Lung (tissue), 12 donors: ENCODE results near the gene SMIM45. TPM values are rescaled to one million over a fixed set of nuclear protein-coding genes. Genes with fewer than 3 reads are reported as not detected.

ENCODE experiments used
- ATAC-seq: fragments of 200-7000 bp; cut with Tn5 transposase; one replicate; pipeline ENCODE4 v1.9.1; 2020; ENCODE audit warnings: moderate number of reproducible peaks; ENCODE audit not compliant: insufficient read depth, low FRiP score
- DNase-seq, 3 donors: peaks; one replicate each; pipeline ENCODE4 v3.0.0-alpha.2; 2013 to 2017
- H3K27ac ChIP-seq, 2 donors: one replicate each; pipeline ENCODE4 v1.5.1; 2013; ENCODE audit warnings: mild to moderate bottlenecking in 2 of 2, moderate library complexity in 2 of 2, control low read depth in 1 of 2, inconsistent platforms in 1 of 2, low read depth in 1 of 2, low read length in 1 of 2
- H3K27me3 ChIP-seq, 3 donors: one replicate each; pipeline ENCODE4 v1.5.1; 2013; ENCODE audit warnings: low read length in 2 of 3; ENCODE audit not compliant: control insufficient read depth in 3 of 3, insufficient read depth in 3 of 3
- H3K36me3 ChIP-seq, 4 donors: one replicate each; pipeline ENCODE4 v1.5.1; 2013; ENCODE audit warnings: low read length in 4 of 4, mild to moderate bottlenecking in 1 of 4, moderate library complexity in 1 of 4; ENCODE audit not compliant: control insufficient read depth in 4 of 4, insufficient read depth in 4 of 4
- H3K4me1 ChIP-seq, 5 donors: one replicate each; pipeline ENCODE4 v1.5.1; 2013; ENCODE audit warnings: low read length in 5 of 5, mild to moderate bottlenecking in 2 of 5, moderate library complexity in 1 of 5; ENCODE audit not compliant: control insufficient read depth in 5 of 5, insufficient read depth in 5 of 5
- H3K4me3 ChIP-seq: one replicate; pipeline ENCODE4 v1.5.1; 2013; ENCODE audit warnings: mild to moderate bottlenecking, control low read depth, moderate library complexity
- H3K9ac ChIP-seq, 2 donors: one replicate each; pipeline ENCODE4 v1.5.1; 2013; ENCODE audit warnings: low read length in 2 of 2, control low read depth in 1 of 2; ENCODE audit not compliant: insufficient read depth in 1 of 2
- H3K9me3 ChIP-seq, 4 donors: one replicate each; pipeline ENCODE4 v1.5.1; 2013; ENCODE audit warnings: low read length in 3 of 4, mild to moderate bottlenecking in 1 of 4, moderate library complexity in 1 of 4; ENCODE audit not compliant: control insufficient read depth in 4 of 4, insufficient read depth in 3 of 4
- CTCF ChIP-seq: IDR thresholded peaks from 2 replicates; pipeline ENCODE4 v1.5.1; 2012; ENCODE audit warnings: mild to moderate bottlenecking; ENCODE audit errors: control extremely low read depth, extremely low read depth
- WGBS, 2 donors: extraction: QIAGEN DNeasy Blood & Tissue Kit; methylation state at CpG; one replicate each; pipeline ENCODE4 v1.1.7; 2013; 5-methylcytosine and 5-hydroxymethylcytosine counted together
- polyA plus RNA-seq, 2 donors: library from polyadenylated mRNA; stranded (reverse); fragments of 200-250 nt; gene quantifications; one replicate each; pipeline ENCODE4 v1.2.1, GENCODE V29; 2013
- total RNA-seq, 2 donors: library from RNA; depleted of rRNA in 1 of 2; stranded (reverse); fragments of >200 nt in 1 of 2; gene quantifications; one replicate each; pipeline ENCODE4 v1.2.1, GENCODE V29; 2014 to 2021
- donor health status: control.
- donor health status: control.
- donor health status: Bipolar disorder and iron deficiency.
- donor health status: healthy.
- donor health status: DM: yes; HTN: yes; CAD: no.

The SMIM45 gene

GRCh38 chr22:42001121-42001520, 49.2 kb downstream of the SMIM45 start:
- Histone ChIP-seq H3K4me3 (no peak overlapping the region), H3K9me3 (peaks cover 0 to 3% (median 1%) of the 10 kb centered on the region in 4 donors), H3K27me3 (no peaks in the 10 kb centered on the region), H3K9ac (no peak overlapping the region), H3K27ac (no peak overlapping the region), H3K4me1 (peaks cover 0 to 5% (median 0%) of the 10 kb centered on the region in 5 donors), H3K36me3 (no peaks in the 10 kb centered on the region)
- WGBS, 2 donors, result 74 to 92% methylated on average over 8 of the region's 8 CpGs
- no peak for ATAC-seq
- TF ChIP-seq CTCF, result no peak
- DNase-seq, result no peak

DNA sequence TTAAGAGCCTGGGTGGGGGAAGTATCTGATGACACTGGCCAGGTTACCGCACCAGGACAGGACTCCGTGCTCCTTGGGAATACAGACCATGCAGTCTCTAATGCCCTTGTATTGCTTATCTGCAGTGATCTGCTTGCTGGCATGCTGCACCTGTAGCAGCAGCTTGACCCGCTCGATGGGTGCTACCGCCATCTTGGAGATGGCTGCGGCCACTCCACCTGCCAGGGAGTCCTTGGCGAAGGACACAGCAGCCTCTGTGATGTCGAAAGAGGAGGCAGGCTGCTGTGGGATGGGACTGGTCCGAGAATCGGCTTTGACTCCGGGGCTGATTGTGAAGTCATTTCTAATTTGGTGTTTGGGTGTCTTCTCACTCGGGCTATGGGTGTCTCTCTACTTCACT, 49.8 kb downstream of the SMIM45 start:
- no peak overlapping the region for H3K9ac ChIP-seq
- DNase-seq, result no peak
- H3K4me1 ChIP-seq, result peaks cover 0 to 5% (median 0%) of the 10 kb centered on the region in 5 donors
- H3K27me3 ChIP-seq, result no peaks in the 10 kb centered on the region
- WGBS, 2 donors, result 93 to 97% methylated on average over 12 of the region's 12 CpGs
- no peak for ATAC-seq
- H3K27ac ChIP-seq, result no peak overlapping the region
- TF ChIP-seq CTCF, result no peak
- no peak overlapping the region for H3K4me3 ChIP-seq
- H3K36me3 ChIP-seq, result no peaks in the 10 kb centered on the region
- peaks cover 0 to 3% (median 1%) of the 10 kb centered on the region in 4 donors for H3K9me3 ChIP-seq

DNA sequence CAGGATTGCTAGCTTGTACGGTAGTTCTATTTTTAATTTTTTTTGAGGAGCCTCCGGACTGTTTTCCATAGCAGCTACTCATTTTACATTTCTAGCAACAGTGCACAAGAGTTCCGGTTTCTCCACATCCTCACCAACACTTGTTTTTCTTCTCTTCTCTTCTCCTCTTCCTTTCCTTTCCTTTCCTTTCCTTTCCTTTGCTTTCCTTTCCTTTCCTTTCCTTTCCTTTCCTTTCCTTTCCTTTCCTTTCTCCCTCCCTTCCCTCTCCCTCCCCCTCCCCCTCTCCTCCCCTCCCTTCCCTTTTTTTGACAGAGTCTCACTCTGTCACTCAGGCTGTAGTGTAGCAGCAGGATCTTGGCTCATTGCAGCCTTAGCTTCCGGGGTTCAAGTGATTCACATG, 56.0 kb downstream of the SMIM45 start:
- Histone ChIP-seq H3K9ac (no peak overlapping the region), H3K27ac (no peak overlapping the region), H3K36me3 (no peaks in the 10 kb centered on the region), H3K9me3 (peaks cover 0 to 16% (median 0%) of the 10 kb centered on the region in 4 donors), H3K4me1 (no peaks in the 10 kb centered on the region), H3K4me3 (no peak overlapping the region), H3K27me3 (no peaks in the 10 kb centered on the region)
- DNase-seq, result no peak
- no peak for TF ChIP-seq CTCF
- 56 to 81% methylated on average over 4 of the region's 4 CpGs for WGBS, 2 donors
- ATAC-seq, result no peak

Other genes starting within 250 kb of the SMIM45 start
- gene CCDC134, start 151.5 kb upstream of the SMIM45 start, total RNA-seq, result 10 to 100 TPM in 1 of 2 donors, 1 to 10 TPM in 1; 9.9 to 10.6 TPM
- gene CCDC134, start 151.5 kb upstream of the SMIM45 start, polyA plus RNA-seq, result 1 to 10 TPM; 2.5 to 4.2 TPM
- 100 to 1,000 TPM in 1 of 2 donors, 10 to 100 TPM in 1; 68.1 to 155 TPM for gene SREBF2, start 119.0 kb upstream of the SMIM45 start, total RNA-seq
- 10 to 100 TPM; 70.6 to 81.2 TPM for gene SREBF2, start 119.0 kb upstream of the SMIM45 start, polyA plus RNA-seq
- under 1 TPM in 1 of 2 donors, not detected in 1; 0.34 TPM for gene SHISA8, start 37.1 kb upstream of the SMIM45 start, total RNA-seq
- under 1 TPM in 1 of 2 donors, not detected in 1; 0.02 TPM for gene SHISA8, start 37.1 kb upstream of the SMIM45 start, polyA plus RNA-seq
- gene TNFRSF13C, start 25.3 kb upstream of the SMIM45 start, total RNA-seq, result 1 to 10 TPM in 1 of 2 donors, under 1 TPM in 1; 0.31 to 1.7 TPM
- gene TNFRSF13C, start 25.3 kb upstream of the SMIM45 start, polyA plus RNA-seq, result under 1 TPM; 0.18 to 0.74 TPM
- 10 to 100 TPM in 1 of 2 donors, 1 to 10 TPM in 1; 9.9 to 11.8 TPM for gene CENPM, start 5.0 kb upstream of the SMIM45 start, total RNA-seq
- 10 to 100 TPM; 17.1 to 20.5 TPM for gene CENPM, start 5.0 kb upstream of the SMIM45 start, polyA plus RNA-seq
- under 1 TPM; 0.51 to 0.61 TPM for gene SEPTIN3, start 17.3 kb downstream of the SMIM45 start, total RNA-seq
- 1 to 10 TPM in 1 of 2 donors, under 1 TPM in 1; 0.31 to 1.3 TPM for gene SEPTIN3, start 17.3 kb downstream of the SMIM45 start, polyA plus RNA-seq
- 1 to 10 TPM; 1.8 to 4.9 TPM for gene WBP2NL, start 46.6 kb downstream of the SMIM45 start, total RNA-seq
- gene WBP2NL, start 46.6 kb downstream of the SMIM45 start, polyA plus RNA-seq, result under 1 TPM; 0.42 to 0.67 TPM
- gene NAGA, start 118.7 kb downstream of the SMIM45 start, total RNA-seq, result 10 to 100 TPM; 33.9 to 45.3 TPM
- 10 to 100 TPM in 1 of 2 donors, 1 to 10 TPM in 1; 9.9 to 48.0 TPM for gene NAGA, start 118.7 kb downstream of the SMIM45 start, polyA plus RNA-seq
- 10 to 100 TPM; 11.8 to 18.1 TPM for gene PHETA2, start 122.1 kb downstream of the SMIM45 start, total RNA-seq
- 10 to 100 TPM; 12.8 to 14.1 TPM for gene PHETA2, start 122.1 kb downstream of the SMIM45 start, polyA plus RNA-seq
- 100 to 1,000 TPM in 1 of 2 donors, 10 to 100 TPM in 1; 34.7 to 133 TPM for gene SMDT1, start 127.5 kb downstream of the SMIM45 start, total RNA-seq
- 100 to 1,000 TPM in 1 of 2 donors, 10 to 100 TPM in 1; 67.4 to 167 TPM for gene SMDT1, start 127.5 kb downstream of the SMIM45 start, polyA plus RNA-seq
- 10 to 100 TPM; 37.9 to 61.5 TPM for gene NDUFA6, start 138.6 kb downstream of the SMIM45 start, total RNA-seq
- 100 to 1,000 TPM in 1 of 2 donors, 10 to 100 TPM in 1; 78.6 to 118 TPM for gene NDUFA6, start 138.6 kb downstream of the SMIM45 start, polyA plus RNA-seq
- 1 to 10 TPM in 1 of 2 donors, under 1 TPM in 1; 0.94 to 1.3 TPM for gene CYP2D6, start 178.7 kb downstream of the SMIM45 start, total RNA-seq
- gene CYP2D6, start 178.7 kb downstream of the SMIM45 start, polyA plus RNA-seq, result 1 to 10 TPM in 1 of 2 donors, under 1 TPM in 1; 0.80 to 1.3 TPM